Measurements from ENCODE around the gene UBQLN3.

DNA sequence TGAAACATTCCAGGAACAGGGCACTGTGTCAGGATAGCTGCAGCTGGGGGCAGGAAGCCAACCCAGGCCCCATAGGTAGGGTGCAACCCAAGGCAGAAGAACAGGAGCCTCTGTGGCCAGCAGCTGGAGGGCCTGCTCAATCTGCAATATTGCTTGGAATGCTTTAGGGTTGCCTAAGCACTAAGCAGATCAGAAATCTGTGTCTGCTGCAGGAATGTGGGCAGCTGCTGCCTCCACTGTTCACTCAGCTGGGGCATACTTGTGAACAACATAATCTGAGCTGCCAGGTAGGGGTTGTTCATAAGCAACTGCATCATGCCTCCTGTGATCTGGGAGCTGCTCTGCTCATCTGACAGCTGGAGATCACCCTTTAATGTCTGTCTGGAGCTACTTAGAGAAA is 5.1 kb upstream of the UBQLN3 start:
- TF ChIP-seq GATA3 (IDR thresholded peaks at IDR 0.05; ENCODE audit: low read depth, low read length) (no peak), GATA2 (IDR thresholded peaks at IDR 0.05; ENCODE audit: low read depth, low read length) (no peak)

Measured in SH-SY5Y (cell line).